HepG2 (cell line): ENCODE results near the gene RACGAP1. TPM values are rescaled to one million over a fixed set of nuclear protein-coding genes. Genes with fewer than 3 reads are reported as not detected.

Source experiments
- ATAC-seq: fragments of 200-7000 bp; cut with Tn5 transposase; 3 replicates; pipeline ENCODE4 v1.9.1; 2020; ENCODE audit warnings: mild to moderate bottlenecking, moderate library complexity
- Bru-seq: library from RNA; stranded (reverse); fragments of 400-500 nt; gene quantifications from one replicate; lab custom pipeline; 2021; lab: Mats Ljungman, UMichigan
- BruChase-seq, 2 experiments: library from RNA; stranded (reverse); fragments of 400-500 nt; gene quantifications; one replicate each; lab custom pipeline; 2021; lab: Mats Ljungman, UMichigan
- BruUV-seq: library from RNA; stranded (reverse); fragments of 400-500 nt; replicated peaks from 2 replicates; lab custom pipeline; 2021; lab: Mats Ljungman, UMichigan
- CTCF ChIA-PET: fragments of 300-600 bp; formaldehyde crosslinking; extraction: SDS; loops from one replicate; lab custom pipeline; 2021; ENCODE audit warnings: low total read pairs, inconsistent platforms, low intra/inter-chr PET ratio; lab: Yijun Ruan, JAX
- POLR2A ChIA-PET: fragments of 350-600 bp; sonication (Branson Sonifier 250); formaldehyde crosslinking; loops from one replicate; lab custom pipeline; 2020; ENCODE audit warnings: antibody characterized with exemption, inconsistent platforms; lab: Yijun Ruan, JAX
- DNase-seq: peaks from one replicate; pipeline ENCODE4 v3.0.0-alpha.2; 2015; ENCODE audit warnings: low spot score
- FAIRE-seq: peaks from 3 replicates; lab custom pipeline; 2011; peaks lifted over from hg19 to GRCh38; lab: Jason Lieb, UNC
- H2AFZ ChIP-seq: one replicate; pipeline ENCODE4 v1.6.1; 2011; ENCODE audit warnings: low read length, inconsistent platforms
- H3K27ac ChIP-seq: fragments of 300-600 bp; 3 replicates; pipeline ENCODE4 v1.8.0; 2011; ENCODE audit warnings: mixed run types, mild to moderate bottlenecking, mixed read lengths, low read length, inconsistent platforms; ENCODE audit not compliant: insufficient read depth; ENCODE audit errors: extremely low read length
- H3K27me3 ChIP-seq, 2 experiments: fragments of 200-600 bp in 1 of 2; 2 replicates in 1 of 2; 3 replicates in 1 of 2; pipeline versions ENCODE4 v1.6.0 to v1.8.0; 2011; ENCODE audit warnings: low read length in 2 of 2, mild to moderate bottlenecking in 2 of 2, moderate library complexity in 2 of 2, inconsistent platforms in 1 of 2; ENCODE audit not compliant: insufficient read depth in 2 of 2, control insufficient read depth in 1 of 2
- H3K36me3 ChIP-seq, 2 experiments: fragments of 200-600 bp in 1 of 2; replicated peaks in 1 of 2; 2 replicates in 1 of 2; 3 replicates in 1 of 2; pipeline versions ENCODE4 v1.5.1 to v1.8.0; 2011; ENCODE audit warnings: low read length in 2 of 2, inconsistent platforms in 1 of 2; ENCODE audit not compliant: insufficient read depth in 2 of 2, control insufficient read depth in 1 of 2
- H3K4me1 ChIP-seq: 2 replicates; pipeline ENCODE4 v1.5.1; 2012; ENCODE audit warnings: low read length, inconsistent platforms; ENCODE audit not compliant: insufficient read depth
- H3K4me2 ChIP-seq: 2 replicates; pipeline ENCODE4 v1.6.0; 2011; ENCODE audit warnings: low read depth, low read length, inconsistent platforms
- H3K4me3 ChIP-seq, 3 experiments: fragments of 200-600 bp in 1 of 3; sonication (generic), shearing (Covaris generic) in 1 of 3; replicated peaks in 1 of 3; 2 replicates each; pipeline ENCODE4 v1.5.1; 2011 to 2016; ENCODE audit warnings: low read length in 3 of 3, inconsistent platforms in 2 of 3, low read depth in 2 of 3, mild to moderate bottlenecking in 2 of 3, control low read depth in 1 of 3, mixed read lengths in 1 of 3; ENCODE audit not compliant: insufficient read depth in 1 of 3
- H3K79me2 ChIP-seq: one replicate; pipeline ENCODE4 v1.6.1; 2011; ENCODE audit warnings: low read length, inconsistent platforms; ENCODE audit not compliant: insufficient read depth
- H3K9ac ChIP-seq: 2 replicates; pipeline ENCODE4 v1.6.0; 2011; ENCODE audit warnings: mild to moderate bottlenecking, low read depth, low read length, inconsistent platforms; ENCODE audit not compliant: insufficient read depth
- H3K9me3 ChIP-seq: 2 replicates; pipeline ENCODE4 v1.5.1; 2012; ENCODE audit warnings: mild to moderate bottlenecking, low read length
- H4K20me1 ChIP-seq: 2 replicates; pipeline ENCODE4 v1.6.0; 2011; ENCODE audit warnings: inconsistent platforms, mild to moderate bottlenecking, low read length, moderate library complexity; ENCODE audit not compliant: insufficient read depth
- CC2D1A ChIP-seq: sonication (generic); formaldehyde crosslinking; IDR thresholded peaks from 2 replicates; pipeline ENCODE4 v1.8.1; 2023; ENCODE audit warnings: mild to moderate bottlenecking, missing genetic modification reagents
- ELF3 ChIP-seq: IDR thresholded peaks from 2 replicates; pipeline ENCODE4 v1.6.1; 2016; ENCODE audit warnings: missing genetic modification reagents, missing compliant biosample characterization
- ETV5 ChIP-seq: IDR thresholded peaks from 2 replicates; pipeline ENCODE4 v1.6.1; 2018; ENCODE audit warnings: missing biosample characterization, missing genetic modification reagents, inconsistent platforms, borderline replicate concordance
- FOSL2 ChIP-seq: sonication (generic); formaldehyde crosslinking; IDR thresholded peaks from 2 replicates; pipeline ENCODE4 v1.4.0; 2020; ENCODE audit warnings: missing genetic modification reagents
- HES4 ChIP-seq: sonication (generic); formaldehyde crosslinking; IDR thresholded peaks from 2 replicates; pipeline ENCODE4 v1.9.0; 2021; ENCODE audit warnings: mild to moderate bottlenecking, missing genetic modification reagents, borderline replicate concordance
- HOXD1 ChIP-seq: sonication (generic); formaldehyde crosslinking; IDR thresholded peaks from 2 replicates; pipeline ENCODE4 v1.5.0; 2020; ENCODE audit warnings: missing genetic modification reagents
- KAT8 ChIP-seq: IDR thresholded peaks from 2 replicates; pipeline ENCODE4 v1.6.1; 2016; ENCODE audit warnings: missing genetic modification reagents, missing compliant biosample characterization
- KLF9 ChIP-seq: IDR thresholded peaks from 2 replicates; pipeline ENCODE4 v1.6.1; 2016; ENCODE audit warnings: low read depth
- MAX ChIP-seq: IDR thresholded peaks from 2 replicates; pipeline ENCODE4 v1.6.1; 2012; ENCODE audit warnings: inconsistent platforms
- MLX ChIP-seq: IDR thresholded peaks from 2 replicates; pipeline ENCODE4 v1.6.1; 2016
- NFRKB ChIP-seq: fragments of 450-650 bp; IDR thresholded peaks from 2 replicates; pipeline ENCODE4 v1.6.1; 2017
- ONECUT2 ChIP-seq: sonication (generic); formaldehyde crosslinking; IDR thresholded peaks from 2 replicates; pipeline ENCODE4 v1.4.0; 2020; ENCODE audit warnings: missing genetic modification reagents
- PRPF4 ChIP-seq: fragments of 200-400 bp; formaldehyde crosslinking; IDR thresholded peaks from 2 replicates; pipeline ENCODE4 v1.6.1; 2016; ENCODE audit warnings: low read length, low read depth; ENCODE audit not compliant: poor library complexity, severe bottlenecking
- SALL1 ChIP-seq: sonication (generic); formaldehyde crosslinking; IDR thresholded peaks from 2 replicates; pipeline ENCODE4 v1.8.0; 2022; ENCODE audit warnings: mild to moderate bottlenecking, missing genetic modification reagents
- SMAD3 ChIP-seq: sonication (generic); formaldehyde crosslinking; IDR thresholded peaks from 2 replicates; pipeline ENCODE4 v1.4.0; 2020; ENCODE audit warnings: missing genetic modification reagents
- SNAI1 ChIP-seq: sonication (generic); formaldehyde crosslinking; IDR thresholded peaks from 2 replicates; pipeline ENCODE4 v1.5.0; 2020; ENCODE audit warnings: mild to moderate bottlenecking, missing genetic modification reagents, borderline replicate concordance
- SP4 ChIP-seq: sonication (generic); formaldehyde crosslinking; IDR thresholded peaks from 2 replicates; pipeline ENCODE4 v1.8.1; 2023; ENCODE audit warnings: mild to moderate bottlenecking, missing genetic modification reagents
- THRA ChIP-seq: sonication (generic); formaldehyde crosslinking; IDR thresholded peaks from 2 replicates; pipeline ENCODE4 v1.4.0; 2020; ENCODE audit warnings: missing genetic modification reagents, borderline replicate concordance
- WGBS: methylation state at CpG from one replicate; pipeline ENCODE4 v1.1.6; 2017; ENCODE audit warnings: low lambda C conversion rate; 5-methylcytosine and 5-hydroxymethylcytosine counted together
- in situ Hi-C: cut with HindIII; loops from 2 replicates; pipeline ENCODE4 v1.10.0; 2017; ENCODE audit warnings: low pct_unique_long_range_greater_than_20kb; ENCODE audit not compliant: extremely low pct_ligation_motif_present
- intact Hi-C: fragments of 100-400 bp; cut with micrococcal nuclease; formaldehyde crosslinking; loops from one replicate; pipeline ENCODE4 v1.10.0; 2022; ENCODE audit not compliant: unreplicated experiment
- long read RNA-seq, 2 experiments: library from RNA in 1 of 2; library from polyadenylated mRNA in 1 of 2; stranded (forward) in 1 of 2; unstranded in 1 of 2; transcript quantifications; one replicate each; pipeline ENCODE4 v2.0.0, GENCODE V29; 2019 to 2022
- polyA minus RNA-seq, 3 experiments: library from RNA; depleted of rRNA, polyadenylated mRNA; stranded (reverse); fragments of >200 nt; gene quantifications; 2 replicates each; pipeline ENCODE4 v1.2.3, GENCODE V29; 2011; ENCODE audit warnings: low replicate concordance in 1 of 3
- polyA plus RNA-seq, 8 experiments: library from polyadenylated mRNA; depleted of rRNA in 3 of 8; stranded (reverse) in 7 of 8; unstranded in 1 of 8; fragments of >200 nt; fragmentation: Illumina TruSeq in 4 of 8; extraction: Trizol in 4 of 8; gene quantifications; 2 replicates each; pipeline versions ENCODE4 v1.2.1 to v1.2.3, GENCODE V29; 2011 to 2016; ENCODE audit warnings: low read depth in 4 of 8, missing spikeins in 1 of 8, mixed read lengths in 1 of 8; ENCODE audit not compliant: insufficient read depth in 1 of 8
- total RNA-seq, 5 experiments: library from RNA; depleted of rRNA; stranded (reverse); fragments of >200 nt; fragmentation: Illumina TruSeq; extraction: Trizol; gene quantifications; 2 replicates each; pipeline ENCODE4 v1.2.3, GENCODE V29; 2016; ENCODE audit warnings: low read depth in 1 of 5

Gene RACGAP1
- total RNA-seq (2016; rRNA removed; fragmentation: Illumina TruSeq; extraction: Trizol) (57.9 and 95.5 TPM in 2 replicates), polyA plus RNA-seq (2011; rRNA removed) (14.0 and 16.7 TPM in 2 replicates), polyA minus RNA-seq (2011; rRNA and poly(A)+ RNA removed; ENCODE audit: low replicate concordance) (65.5 and 353 TPM in 2 replicates), Bru-seq, nascent RNA (percentile 55 among the genes with signal in this experiment), BruChase-seq, experiment 1, labeled RNA remaining after a 6-hour chase (percentile 66 among the genes with signal in this experiment), BruChase-seq, experiment 2, labeled RNA remaining after a 2-hour chase (percentile 64 among the genes with signal in this experiment)
- 19.2 and 25.1 TPM in 2 replicates for total RNA-seq (2016; cell fraction: cytosol; rRNA removed; fragmentation: Illumina TruSeq; extraction: Trizol; ENCODE audit: low read depth)
- 56.8 and 91.5 TPM in 2 replicates for total RNA-seq (2016; cell fraction: insoluble cytoplasmic fraction; rRNA removed; fragmentation: Illumina TruSeq; extraction: Trizol)
- 22.2 and 24.7 TPM in 2 replicates for total RNA-seq (2016; cell fraction: membrane; rRNA removed; fragmentation: Illumina TruSeq; extraction: Trizol)
- 29.8 and 36.8 TPM in 2 replicates for total RNA-seq (2016; cell fraction: nucleus; rRNA removed; fragmentation: Illumina TruSeq; extraction: Trizol)
- polyA plus RNA-seq (2011; cell fraction: cytosol; rRNA removed), result 11.8 and 12.2 TPM in 2 replicates
- polyA plus RNA-seq (2011; cell fraction: nucleus; rRNA removed), result 15.3 and 17.4 TPM in 2 replicates
- 13.0 and 24.8 TPM in 2 replicates for polyA plus RNA-seq (2012)
- 3.3 and 3.8 TPM in 2 replicates for polyA plus RNA-seq (2016; cell fraction: cytosol; fragmentation: Illumina TruSeq; extraction: Trizol; ENCODE audit: low read depth)
- 55.6 and 59.8 TPM in 2 replicates for polyA plus RNA-seq (2016; cell fraction: insoluble cytoplasmic fraction; fragmentation: Illumina TruSeq; extraction: Trizol; ENCODE audit: low read depth)
- polyA plus RNA-seq (2016; cell fraction: membrane; fragmentation: Illumina TruSeq; extraction: Trizol; ENCODE audit: low read depth), result 8.3 and 9.6 TPM in 2 replicates
- polyA plus RNA-seq (2016; cell fraction: nucleus; fragmentation: Illumina TruSeq; extraction: Trizol; ENCODE audit: insufficient read depth, low read depth), result 35.4 and 37.2 TPM in 2 replicates
- polyA minus RNA-seq (2011; cell fraction: cytosol; rRNA and poly(A)+ RNA removed), result 20.2 and 21.7 TPM in 2 replicates
- 17.5 and 21.2 TPM in 2 replicates for polyA minus RNA-seq (2011; cell fraction: nucleus; rRNA and poly(A)+ RNA removed)
- long read RNA-seq, experiment 1, partial matches to known transcripts, result 2 of 14 reads
- long read RNA-seq, experiment 1, other reads (novel, unspliced or antisense), result 7 of 14 reads
- long read RNA-seq, experiment 2, partial matches to known transcripts, result 3 of 26 reads
- long read RNA-seq, experiment 2, other reads (novel, unspliced or antisense), result 14 of 26 reads

GRCh38 chr12:50025187-50026059 is at the start of gene RACGAP1:
TSS of gene RACGAP1 (minus strand) at chr12:50025494. CDS start at chr12:50016715, 8,779 bp downstream.
- ChIA-PET POLR2A (interaction anchor here (0.6 to 1.2 kb wide), 7 partner anchors 9 to 284 kb away, joined by 3 to 5 read pairs (median 3); partner anchors contain the start of genes COX14, SMARCD1 and TMBIM6), CTCF (no interaction called here)
- Histone ChIP-seq H3K9me3 (no peaks in the 10 kb centered on the region), H3K4me2 (peak within 1 kb of the TSS; percentile 76), H4K20me1 (no peaks in the 10 kb centered on the region), H3K9ac (peak within 1 kb of the TSS; percentile 82), H3K36me3 (no peaks in the 10 kb centered on the region), H3K79me2 (peaks cover 45% of the 10 kb centered on the region), H3K4me1 (peaks cover 61% of the 10 kb centered on the region), H2AFZ (peak within 1 kb of the TSS; percentile 75), H3K27ac (peak within 1 kb of the TSS; percentile 64), H3K27me3 (no peaks in the 10 kb centered on the region; a peak in 1 of 5 replicates), H3K4me3 (peak within 1 kb of the TSS; percentile 72 to 100 (median 88))
- intact Hi-C loops (no loop called here), in situ Hi-C loops (no loop called here)
- peak; percentile 97 for DNase-seq
- 7% methylated on average over 32 of the region's 47 CpGs for WGBS
- peak; percentile 98 for FAIRE-seq
- no TSS peak for BruUV-seq
- peak; percentile 98 for ATAC-seq
- TF ChIP-seq NFRKB (no peak), MLX (CRISPR knock-in tag) (peak; percentile 67; the same call in 1 of the 2 replicates), SNAI1 (CRISPR knock-in tag) (no peak), THRA (CRISPR knock-in tag) (no peak; the same call in 1 of the 2 replicates), FOSL2 (peak; percentile 51), ETV5 (CRISPR knock-in tag) (peak; percentile 70; the same call in 1 of the 2 replicates), KLF9 (CRISPR knock-in tag) (0 out of 2 replicates have a peak, but pooled peaks have one; percentile 28), SMAD3 (peak; percentile 73), SALL1 (CRISPR knock-in tag) (peak; percentile 68), HES4 (no peak), PRPF4 (no peak), MAX (peak; percentile 87), ONECUT2 (CRISPR knock-in tag) (no peak), KAT8 (CRISPR knock-in tag) (peak; percentile 95), HOXD1 (CRISPR knock-in tag) (no peak), CC2D1A (CRISPR knock-in tag) (no peak), SP4 (CRISPR knock-in tag) (peak; percentile 79), ELF3 (peak; percentile 91)
